PC-3 (cell line): Measurements from ENCODE around the gene GATD1. TPM values are rescaled to one million over a fixed set of nuclear protein-coding genes. Genes with fewer than 3 reads are reported as not detected.

Experiments used
- ATAC-seq: fragments of 200-7000 bp; cut with Tn5 transposase; 2 replicates; pipeline ENCODE4 v1.9.1; 2020; ENCODE audit warnings: mild to moderate bottlenecking, moderate library complexity
- BruUV-seq: library from RNA; stranded (reverse); fragments of 400-500 nt; replicated peaks from 2 replicates; lab custom pipeline; 2021; lab: Mats Ljungman, UMichigan
- CTCF ChIA-PET: fragments of 300-600 bp; sonication (Branson Sonifier 250); formaldehyde crosslinking; loops from one replicate; lab custom pipeline; 2022; ENCODE audit warnings: antibody characterized with exemption; lab: Charles Lee
- POLR2A ChIA-PET: fragments of 300-600 bp; sonication (Branson Sonifier 250); formaldehyde crosslinking; loops from one replicate; lab custom pipeline; 2022; ENCODE audit warnings: antibody characterized with exemption; ENCODE audit not compliant: unreplicated experiment; lab: Charles Lee
- DNase-seq: peaks from one replicate; pipeline ENCODE4 v3.0.0-alpha.2; 2015
- H2AFZ ChIP-seq: fragments of 300-600 bp; sonication (generic); 2 replicates; pipeline ENCODE4 v1.6.0; 2016; ENCODE audit warnings: antibody characterized with exemption, low read length
- H3F3A ChIP-seq: fragments of 300-600 bp; sonication (generic); one replicate; pipeline ENCODE4 v1.6.0; 2017; ENCODE audit warnings: antibody characterized with exemption, low read length, control low read depth, mild to moderate bottlenecking; ENCODE audit not compliant: unreplicated experiment
- H3K27ac ChIP-seq: fragments of 300-600 bp; sonication (generic); 2 replicates; pipeline ENCODE4 v1.5.1; 2016; ENCODE audit warnings: mild to moderate bottlenecking, low read length
- H3K27me3 ChIP-seq: fragments of 300-600 bp; sonication (generic); 2 replicates; pipeline ENCODE4 v1.6.1; 2016; ENCODE audit warnings: low read length, mixed read lengths
- H3K36me3 ChIP-seq: fragments of 300-600 bp; sonication (generic); 2 replicates; pipeline ENCODE4 v1.6.1; 2016; ENCODE audit warnings: low read depth, mixed run types, low read length, mixed read lengths
- H3K4me1 ChIP-seq: fragments of 300-600 bp; sonication (generic); 2 replicates; pipeline ENCODE4 v1.5.1; 2016; ENCODE audit warnings: low read length; ENCODE audit not compliant: insufficient read depth
- H3K4me2 ChIP-seq: fragments of 300-600 bp; sonication (generic); 2 replicates; pipeline ENCODE4 v1.6.0; 2016; ENCODE audit warnings: low read length
- H3K4me3 ChIP-seq: fragments of 300-600 bp; sonication (generic); 2 replicates; pipeline ENCODE4 v1.5.1; 2016; ENCODE audit warnings: mild to moderate bottlenecking, low read length, mixed read lengths
- H3K79me2 ChIP-seq: fragments of 300-600 bp; sonication (generic); 2 replicates; pipeline ENCODE4 v1.6.1; 2017; ENCODE audit warnings: low read length, mixed read lengths
- H3K9ac ChIP-seq: fragments of 300-600 bp; sonication (generic); 2 replicates; pipeline ENCODE4 v1.6.0; 2016; ENCODE audit warnings: mild to moderate bottlenecking, low read length
- H3K9me2 ChIP-seq: fragments of 300-600 bp; sonication (generic); replicated peaks from 2 replicates; pipeline ENCODE4 v1.6.1; 2016; ENCODE audit warnings: mixed run types, low read length, mixed read lengths
- H3K9me3 ChIP-seq: fragments of 300-600 bp; sonication (generic); 2 replicates; pipeline ENCODE4 v1.6.1; 2016; ENCODE audit warnings: low read length, mixed read lengths
- H4K20me1 ChIP-seq: fragments of 300-600 bp; sonication (generic); 2 replicates; pipeline ENCODE4 v1.6.1; 2016; ENCODE audit warnings: low read length, mixed read lengths
- CTCF ChIP-seq: fragments of 300-600 bp; sonication (generic); conservative IDR thresholded peaks from 2 replicates; pipeline ENCODE4 v1.5.1; 2017; ENCODE audit warnings: antibody characterized with exemption, low read depth, mild to moderate bottlenecking, low read length
- EZH2 ChIP-seq: fragments of 300-600 bp; sonication (generic); IDR thresholded peaks from one replicate; pipeline ENCODE4 v1.6.1; 2017; ENCODE audit warnings: antibody characterized with exemption, mild to moderate bottlenecking, low read length; ENCODE audit not compliant: unreplicated experiment
- EZH2phosphoT487 ChIP-seq: fragments of 300-600 bp; sonication (generic); IDR thresholded peaks from 2 replicates; pipeline ENCODE4 v1.6.1; 2018; ENCODE audit warnings: mild to moderate bottlenecking, antibody characterized with exemption, low read length, borderline replicate concordance
- intact Hi-C: fragments of 100-400 bp; cut with micrococcal nuclease; formaldehyde crosslinking; loops from 2 replicates; pipeline ENCODE4 v1.9.0; 2023
- total RNA-seq: library from RNA; depleted of rRNA; stranded (reverse); fragments of >200 nt; gene quantifications from 2 replicates; pipeline ENCODE4 v1.2.3, GENCODE V29; 2014

The GATD1 gene
- total RNA-seq, 1 experiment from 2014 or later: 39.7 TPM

GRCh38 chr11:824942-825341, 47.7 kb upstream of the GATD1 start:
- H2AFZ ChIP-seq: no peak overlapping the region
- peaks cover 25% of the 10 kb centered on the region for H3K79me2 ChIP-seq
- no peaks in the 10 kb centered on the region for H3K9me2 ChIP-seq
- ChIA-PET POLR2A (no interaction called here), CTCF (interaction anchor here (0.6 kb wide), 1 partner anchor 29 kb away, joined by 7 read pairs; no protein-coding TSS in a partner anchor)
- H3K4me3 ChIP-seq: no peak overlapping the region
- H3K9me3 ChIP-seq: no peaks in the 10 kb centered on the region
- no peak for TF ChIP-seq EZH2
- no peak for TF ChIP-seq EZH2phosphoT487
- TF ChIP-seq CTCF: no peak
- intact Hi-C loops: no loop called here
- peak overlapping the region; percentile 96 for H3K4me2 ChIP-seq
- H3K36me3 ChIP-seq: no peaks in the 10 kb centered on the region
- H3K4me1 ChIP-seq: peaks cover 51% of the 10 kb centered on the region
- H3K27ac ChIP-seq: peak overlapping the region; percentile 74
- no peaks in the 10 kb centered on the region for H3K27me3 ChIP-seq
- peaks cover 13% of the 10 kb centered on the region; the same call in 1 of the 2 replicates for H4K20me1 ChIP-seq
- ATAC-seq (peak; percentile 7), DNase-seq (no peak)
- H3F3A ChIP-seq: no peaks in the 10 kb centered on the region
- BruUV-seq: no TSS peak
- no peak overlapping the region for H3K9ac ChIP-seq

- Histone ChIP-seq H4K20me1 (peaks cover 13% of the 10 kb centered on the region; the same call in 1 of the 2 replicates), H2AFZ (no peak overlapping the region), H3K27me3 (no peaks in the 10 kb centered on the region), H3K4me2 (no peak overlapping the region), H3K9me2 (no peaks in the 10 kb centered on the region), H3K36me3 (no peaks in the 10 kb centered on the region), H3F3A (no peaks in the 10 kb centered on the region), H3K9ac (no peak overlapping the region), H3K9me3 (no peaks in the 10 kb centered on the region), H3K79me2 (peaks cover 25% of the 10 kb centered on the region), H3K27ac (peak overlapping the region; percentile 74), H3K4me3 (no peak overlapping the region), H3K4me1 (peaks cover 51% of the 10 kb centered on the region)
- intact Hi-C loops: no loop called here
- no TSS peak for BruUV-seq
- no peak for DNase-seq
- no peak for ATAC-seq
- ChIA-PET CTCF (no interaction called here), POLR2A (no interaction called here)
- no peak for TF ChIP-seq EZH2
- no peak for TF ChIP-seq CTCF
- TF ChIP-seq EZH2phosphoT487: no peak
These were observed 47.1 kb upstream of the GATD1 start for GRCh38 chr11:824292-824880.
